HCT116 (cell line): Measurements from ENCODE around the gene FARP1. TPM values are rescaled to one million over a fixed set of nuclear protein-coding genes. Genes with fewer than 3 reads are reported as not detected.

ENCODE experiments used
- ATAC-seq: fragments of 200-7000 bp; cut with Tn5 transposase; 2 replicates; pipeline ENCODE4 v1.9.1; 2020; ENCODE audit warnings: mild to moderate bottlenecking, moderate library complexity
- BruUV-seq: library from RNA; stranded (reverse); fragments of 400-500 nt; replicated peaks from 2 replicates; lab custom pipeline; 2021; lab: Mats Ljungman, UMichigan
- CTCF ChIA-PET: fragments of 300-600 bp; sonication (Branson Sonifier 250); formaldehyde crosslinking; loops from one replicate; lab custom pipeline; 2021; ENCODE audit warnings: antibody characterized with exemption; lab: Charles Lee
- POLR2A ChIA-PET: fragments of 300-600, 350-600 bp; sonication (Branson Sonifier 250); formaldehyde crosslinking; loops from one replicate; lab custom pipeline; 2021; ENCODE audit warnings: antibody characterized with exemption; lab: Charles Lee
- RAD21 ChIA-PET, 2 experiments: fragments of 300-600 bp; sonication (Branson Sonifier 250); formaldehyde crosslinking; loops; one replicate each; lab custom pipeline; 2023; ENCODE audit warnings: low total read pairs in 2 of 2; ENCODE audit not compliant: uncharacterized antibody in 2 of 2, unreplicated experiment in 2 of 2, low non-redundant PET in 1 of 2; lab: Charles Lee
- DNase-seq: peaks from one replicate; pipeline ENCODE4 v3.0.0-alpha.2; 2010; ENCODE audit warnings: low read depth, low spot score
- H2AFZ ChIP-seq: fragments of 200-600 bp; shearing (Covaris generic), sonication (generic); 2 replicates; pipeline ENCODE4 v1.6.1; 2017; ENCODE audit warnings: low read depth, mixed run types, mixed read lengths, antibody characterized with exemption, low read length; ENCODE audit not compliant: poor library complexity, severe bottlenecking
- H3K27ac ChIP-seq: 2 replicates; pipeline ENCODE4 v1.5.1; 2012; ENCODE audit warnings: low read depth, low read length
- H3K27me3 ChIP-seq: fragments of 200-600 bp; sonication (generic); 2 replicates; pipeline ENCODE4 v1.6.1; 2016; ENCODE audit warnings: mixed run types, low read length, mixed read lengths; ENCODE audit not compliant: insufficient read depth
- H3K36me3 ChIP-seq, 2 experiments: fragments of 200-500 bp in 1 of 2; fragments of 200-600 bp in 1 of 2; sonication (Bioruptor generic) in 1 of 2; sonication (generic) in 1 of 2; 2 replicates each; pipeline versions ENCODE4 v1.5.1 to v1.6.1; 2014 to 2016; ENCODE audit warnings: low read length in 2 of 2, inconsistent platforms in 1 of 2, mixed read lengths in 1 of 2, mixed run types in 1 of 2; ENCODE audit not compliant: insufficient read depth in 2 of 2, control insufficient read depth in 1 of 2
- H3K4me1 ChIP-seq, 2 experiments: fragments of 200-600 bp in 1 of 2; sonication (generic) in 1 of 2; 2 replicates each; pipeline versions ENCODE4 v1.5.1 to v1.6.1; 2012 to 2017; ENCODE audit warnings: low read length in 2 of 2, inconsistent platforms in 1 of 2, mild to moderate bottlenecking in 1 of 2, mixed read lengths in 1 of 2, mixed run types in 1 of 2, moderate library complexity in 1 of 2; ENCODE audit not compliant: insufficient read depth in 2 of 2, control insufficient read depth in 1 of 2
- H3K4me2 ChIP-seq: fragments of 200-600 bp; sonication (generic); 2 replicates; pipeline ENCODE4 v1.6.1; 2017; ENCODE audit warnings: mixed run types, low read length, mixed read lengths
- H3K4me3 ChIP-seq, 2 experiments: fragments of 200-600 bp in 1 of 2; sonication (generic) in 1 of 2; replicated peaks in 1 of 2; 2 replicates each; pipeline ENCODE4 v1.5.1; 2011 to 2016; ENCODE audit warnings: low read length in 2 of 2, control low read depth in 1 of 2, low read depth in 1 of 2, mild to moderate bottlenecking in 1 of 2, mixed read lengths in 1 of 2, mixed run types in 1 of 2
- H3K79me2 ChIP-seq: fragments of 200-600 bp; sonication (generic); 2 replicates; pipeline ENCODE4 v1.6.1; 2017; ENCODE audit warnings: mild to moderate bottlenecking, mixed run types, low read length, moderate library complexity, mixed read lengths; ENCODE audit not compliant: insufficient read depth
- H3K9ac ChIP-seq: fragments of 200-600 bp; sonication (generic); 2 replicates; pipeline ENCODE4 v1.6.1; 2016; ENCODE audit warnings: low read length, mixed read lengths
- H3K9me2 ChIP-seq: fragments of 200-600 bp; sonication (generic), shearing (Covaris generic); 2 replicates; pipeline ENCODE4 v1.6.1; 2017; ENCODE audit warnings: mixed run types, mild to moderate bottlenecking, moderate library complexity; ENCODE audit not compliant: insufficient read depth
- H3K9me3 ChIP-seq, 2 experiments: fragments of 200-500 bp in 1 of 2; fragments of 200-600 bp in 1 of 2; sonication (Bioruptor generic) in 1 of 2; sonication (generic) in 1 of 2; 2 replicates each; pipeline ENCODE4 v1.6.1; 2014 to 2017; ENCODE audit warnings: low read length in 2 of 2, mixed read lengths in 2 of 2, inconsistent platforms in 1 of 2, low read depth in 1 of 2, mild to moderate bottlenecking in 1 of 2, mixed run types in 1 of 2, moderate library complexity in 1 of 2; ENCODE audit not compliant: control insufficient read depth in 1 of 2, insufficient read depth in 1 of 2
- H4K20me1 ChIP-seq: fragments of 200-600 bp; sonication (generic), shearing (Covaris generic); 2 replicates; pipeline ENCODE4 v1.6.1; 2017; ENCODE audit warnings: mixed run types, mild to moderate bottlenecking, moderate library complexity; ENCODE audit not compliant: insufficient read depth
- ATF3 ChIP-seq: IDR thresholded peaks from 2 replicates; pipeline ENCODE4 v1.6.1; 2012
- CBX3 ChIP-seq: IDR thresholded peaks from 2 replicates; pipeline ENCODE4 v1.6.1; 2012; ENCODE audit warnings: low read depth
- CTCF ChIP-seq, 3 experiments: fragments of 200-600 bp in 1 of 3; sonication (generic) in 1 of 3; IDR thresholded peaks in 2 of 3; conservative IDR thresholded peaks in 1 of 3; 2 replicates each; pipeline ENCODE4 v1.5.1; 2012 to 2017; ENCODE audit warnings: low read depth in 2 of 3, low read length in 2 of 3, antibody characterized with exemption in 1 of 3, borderline replicate concordance in 1 of 3, control low read depth in 1 of 3, mild to moderate bottlenecking in 1 of 3, mixed read lengths in 1 of 3, mixed run types in 1 of 3, moderate library complexity in 1 of 3; ENCODE audit not compliant: insufficient read depth in 1 of 3
- ELF1 ChIP-seq: IDR thresholded peaks from 2 replicates; pipeline ENCODE4 v1.6.1; 2012; ENCODE audit warnings: low read depth, borderline replicate concordance
- EZH2 ChIP-seq: fragments of 200-600 bp; sonication (generic); IDR thresholded peaks from 2 replicates; pipeline ENCODE4 v1.6.1; 2017; ENCODE audit warnings: antibody characterized with exemption, mixed run types
- EZH2phosphoT487 ChIP-seq: fragments of 200-600 bp; IDR thresholded peaks from 2 replicates; pipeline ENCODE4 v1.6.1; 2018; ENCODE audit warnings: antibody characterized with exemption, borderline replicate concordance
- JUND ChIP-seq: IDR thresholded peaks from 2 replicates; pipeline ENCODE4 v1.6.1; 2012
- MAX ChIP-seq: IDR thresholded peaks from 2 replicates; pipeline ENCODE4 v1.6.1; 2012
- POLR2A ChIP-seq: IDR thresholded peaks from 2 replicates; pipeline ENCODE4 v1.7.0; 2011; ENCODE audit warnings: borderline replicate concordance; ENCODE audit not compliant: insufficient read depth, insufficient read length; ENCODE audit errors: extremely low read depth
- POLR2AphosphoS5 ChIP-seq: IDR thresholded peaks from 2 replicates; pipeline ENCODE4 v1.6.1; 2011; ENCODE audit warnings: mild to moderate bottlenecking, low read depth, low read length, moderate library complexity
- REST ChIP-seq: IDR thresholded peaks from 2 replicates; pipeline ENCODE4 v1.6.1; 2012; ENCODE audit warnings: low read depth
- SIN3A ChIP-seq: IDR thresholded peaks from 2 replicates; pipeline ENCODE4 v1.6.1; 2012; ENCODE audit warnings: low read depth
- SP1 ChIP-seq: IDR thresholded peaks from 2 replicates; pipeline ENCODE4 v1.6.1; 2012; ENCODE audit warnings: low read depth
- SRF ChIP-seq: IDR thresholded peaks from 2 replicates; pipeline ENCODE4 v1.6.1; 2012; ENCODE audit warnings: low read depth
- TCF7L2 ChIP-seq: IDR thresholded peaks from 2 replicates; pipeline ENCODE4 v1.7.0; 2011; ENCODE audit warnings: borderline replicate concordance, inconsistent platforms; ENCODE audit not compliant: insufficient read depth, insufficient read length; ENCODE audit errors: extremely low read depth
- YY1 ChIP-seq: IDR thresholded peaks from 2 replicates; pipeline ENCODE4 v1.6.1; 2011; ENCODE audit warnings: low read length, low read depth, moderate library complexity, mild to moderate bottlenecking; ENCODE audit not compliant: insufficient replicate concordance; ENCODE audit errors: extremely low read depth
- ZFX ChIP-seq: fragments of 450-650 bp; IDR thresholded peaks from 2 replicates; pipeline ENCODE4 v1.6.1; 2017
- ZNF274 ChIP-seq: fragments of 200-500 bp; sonication (Bioruptor generic); IDR thresholded peaks from 2 replicates; pipeline ENCODE4 v1.6.1; 2014; ENCODE audit warnings: mild to moderate bottlenecking, low read depth, low read length, inconsistent platforms
- intact Hi-C: fragments of 100-400 bp; cut with micrococcal nuclease; formaldehyde crosslinking; loops from 2 replicates; pipeline ENCODE4 v1.10.0; 2022
- total RNA-seq: library from RNA; stranded (reverse); gene quantifications from one replicate; pipeline ENCODE4 v1.2.1, GENCODE V29; 2021; ENCODE audit not compliant: unreplicated experiment

Gene FARP1
- total RNA-seq, 1 experiment from 2014 or later = 30.5 TPM

- H4K20me1 ChIP-seq = no peaks in the 10 kb centered on the region
- intact Hi-C loops = no loop called here
- no peak for DNase-seq
- no peak overlapping the region for H3K4me2 ChIP-seq
- H3K9me3 ChIP-seq = no peaks in the 10 kb centered on the region
- CTCF ChIA-PET = no interaction called here
- H3K36me3 ChIP-seq = no peaks in the 10 kb centered on the region
- no peaks in the 10 kb centered on the region for H3K4me1 ChIP-seq
- no TSS peak for BruUV-seq
- no peaks in the 10 kb centered on the region for H3K9me2 ChIP-seq
- no peak overlapping the region for H3K9ac ChIP-seq
- no peak overlapping the region for H2AFZ ChIP-seq
- TF ChIP-seq SIN3A = no peak
- no peak for TF ChIP-seq POLR2A
- no peak for TF ChIP-seq ZFX
- no peak for TF ChIP-seq EZH2phosphoT487
- no peak for TF ChIP-seq POLR2AphosphoS5
- no peak for TF ChIP-seq SRF
- no peak for TF ChIP-seq ATF3
- no peak for TF ChIP-seq EZH2
- TF ChIP-seq ELF1 = no peak
- TF ChIP-seq REST = no peak
- no peak for TF ChIP-seq JUND
- TF ChIP-seq TCF7L2 = no peak
- no peak for TF ChIP-seq CBX3
- no peak for TF ChIP-seq SP1
- no peak for TF ChIP-seq YY1
- no peak for TF ChIP-seq MAX
- no peak for TF ChIP-seq ZNF274
- no peak for TF ChIP-seq CTCF (IDR thresholded peaks at IDR 0.05 in 2 of 3, conservative IDR thresholded peaks at IDR 0.05 in 1 of 3; ENCODE audit: borderline replicate concordance in 1 of 3, insufficient read depth in 1 of 3, low read depth in 2 of 3, low read length in 2 of 3)
- TF ChIP-seq, all 23 proteins: peak for 0
- POLR2A ChIA-PET = no interaction called here
- Histone ChIP-seq H3K79me2 (no peaks in the 10 kb centered on the region), H3K4me3 (no peak overlapping the region), H3K27me3 (no peaks in the 10 kb centered on the region), H3K27ac (no peak overlapping the region)
- RAD21 ChIA-PET = no interaction called here
- ATAC-seq = no peak
These were observed 155.7 kb downstream of the FARP1 start for GRCh38 chr13:98298599-98298998.
